Keratinocyte (primary cell): ENCODE results near the gene THSD7B. TPM values are rescaled to one million over a fixed set of nuclear protein-coding genes. Genes with fewer than 3 reads are reported as not detected.

ENCODE experiments used
- DNase-seq: peaks from one replicate; pipeline ENCODE4 v3.0.0-alpha.2; 2011; ENCODE audit warnings: low read depth, missing footprints, low spot score
- FAIRE-seq: peaks from 2 replicates; lab custom pipeline; 2011; peaks lifted over from hg19 to GRCh38; lab: Jason Lieb, UNC
- H2AFZ ChIP-seq: 2 replicates; pipeline ENCODE4 v1.6.0; 2012; ENCODE audit warnings: low read length, control low read depth, inconsistent platforms; ENCODE audit not compliant: control insufficient read depth
- H3K27ac ChIP-seq: 2 replicates; pipeline ENCODE4 v1.5.1; 2011; ENCODE audit warnings: low read length; ENCODE audit not compliant: control insufficient read depth, insufficient read depth
- H3K27me3 ChIP-seq: 3 replicates; pipeline ENCODE4 v1.6.0; 2011; ENCODE audit warnings: low read length; ENCODE audit not compliant: control insufficient read depth, insufficient read depth; ENCODE audit errors: extremely low read depth
- H3K36me3 ChIP-seq, 2 experiments: 2 replicates in 1 of 2; 3 replicates in 1 of 2; pipeline ENCODE4 v1.5.1; 2011; ENCODE audit warnings: low read length in 2 of 2, mild to moderate bottlenecking in 1 of 2; ENCODE audit not compliant: control insufficient read depth in 2 of 2, insufficient read depth in 2 of 2; ENCODE audit errors: extremely low read depth in 1 of 2
- H3K4me1 ChIP-seq: 3 replicates; pipeline ENCODE4 v1.5.1; 2011; ENCODE audit warnings: low read length; ENCODE audit not compliant: control insufficient read depth, insufficient read depth; ENCODE audit errors: extremely low read depth
- H3K4me2 ChIP-seq: 3 replicates; pipeline ENCODE4 v1.6.0; 2011; ENCODE audit warnings: low read depth, low read length; ENCODE audit not compliant: control insufficient read depth, insufficient read depth; ENCODE audit errors: extremely low read depth
- H3K4me3 ChIP-seq, 3 experiments: fragments of 200-600 bp in 1 of 3; sonication (generic) in 1 of 3; 2 replicates in 2 of 3; 3 replicates in 1 of 3; pipeline ENCODE4 v1.5.1; 2011 to 2016; ENCODE audit warnings: low read length in 3 of 3, mild to moderate bottlenecking in 3 of 3, control low read depth in 2 of 3, inconsistent platforms in 1 of 3, low read depth in 1 of 3, mixed read lengths in 1 of 3, mixed run types in 1 of 3, moderate library complexity in 1 of 3; ENCODE audit not compliant: control insufficient read depth in 2 of 3, insufficient read depth in 2 of 3; ENCODE audit errors: extremely low read depth in 1 of 3
- H3K79me2 ChIP-seq: 2 replicates; pipeline ENCODE4 v1.6.0; 2012; ENCODE audit warnings: low read length; ENCODE audit not compliant: control insufficient read depth, insufficient read depth
- H3K9ac ChIP-seq: 3 replicates; pipeline ENCODE4 v1.6.0; 2011; ENCODE audit warnings: low read length; ENCODE audit not compliant: control insufficient read depth, insufficient read depth; ENCODE audit errors: extremely low read depth
- H3K9me1 ChIP-seq: 3 replicates; pipeline ENCODE4 v1.6.0; 2011; ENCODE audit warnings: low read length; ENCODE audit not compliant: control insufficient read depth, insufficient read depth; ENCODE audit errors: extremely low read depth
- H3K9me3 ChIP-seq: 2 replicates; pipeline ENCODE4 v1.5.1; 2012; ENCODE audit warnings: low read depth, low read length; ENCODE audit not compliant: control insufficient read depth
- H4K20me1 ChIP-seq: 3 replicates; pipeline ENCODE4 v1.6.0; 2011; ENCODE audit warnings: low read length; ENCODE audit not compliant: control insufficient read depth, insufficient read depth; ENCODE audit errors: extremely low read depth
- CTCF ChIP-seq, 3 experiments: IDR thresholded peaks in 1 of 3; conservative IDR thresholded peaks in 1 of 3; optimal IDR thresholded peaks in 1 of 3; 2 replicates in 2 of 3; 3 replicates in 1 of 3; pipeline versions ENCODE3 to v1.5.1; 2011; ENCODE audit warnings: low read length in 3 of 3, mild to moderate bottlenecking in 3 of 3, moderate library complexity in 2 of 3, control low read depth in 1 of 3, inconsistent platforms in 1 of 3; ENCODE audit not compliant: insufficient read depth in 2 of 3; ENCODE audit errors: extremely low read depth in 1 of 3
- EZH2 ChIP-seq: IDR thresholded peaks from one replicate; pipeline ENCODE4 v1.6.1; 2012; ENCODE audit warnings: inconsistent platforms, mild to moderate bottlenecking, low read length, moderate library complexity
- dilution Hi-C: fragments of 300-500 bp; cut with MboI; formaldehyde crosslinking; loops from one replicate; pipeline ENCODE4 v1.7.0; 2020; ENCODE audit warnings: low sequenced_read_pairs; ENCODE audit not compliant: extremely low pct_ligation_motif_present
- polyA plus RNA-seq, 5 experiments: library from polyadenylated mRNA; depleted of rRNA in 3 of 5; stranded (reverse) in 3 of 5; stranded (forward) in 1 of 5; unstranded in 1 of 5; fragments of >200 nt; gene quantifications; 1 replicate in 1 of 5; 2 replicates in 3 of 5; 3 replicates in 1 of 5; pipeline versions ENCODE4 v1.2.1 to v1.2.3, GENCODE V29; 2011 to 2012; ENCODE audit warnings: missing spikeins in 2 of 5, low read depth in 1 of 5, low replicate concordance in 1 of 5

Gene THSD7B
- polyA plus RNA-seq, 1 donor (not counting 4 experiments of a cell fraction or from before 2014, with no cell fraction given) = 0.04 TPM

GRCh38 chr2:136909777-136910176, 144.4 kb downstream of the THSD7B start:
- Histone ChIP-seq H3K4me3 (no peak overlapping the region), H2AFZ (no peak overlapping the region), H3K27me3 (no peaks in the 10 kb centered on the region), H3K36me3 (no peaks in the 10 kb centered on the region), H3K9me3 (no peaks in the 10 kb centered on the region), H3K79me2 (no peaks in the 10 kb centered on the region), H3K9ac (no peak overlapping the region), H4K20me1 (no peaks in the 10 kb centered on the region), H3K4me2 (no peak overlapping the region), H3K9me1 (no peaks in the 10 kb centered on the region), H3K27ac (no peak overlapping the region), H3K4me1 (no peaks in the 10 kb centered on the region)
- dilution Hi-C loops = no loop called here
- no peak for TF ChIP-seq EZH2
- TF ChIP-seq CTCF (optimal IDR thresholded peaks at IDR 0.05 in 1 of 3, IDR thresholded peaks at IDR 0.05 in 1 of 3, conservative IDR thresholded peaks at IDR 0.05 in 1 of 3; ENCODE audit: extremely low read depth in 1 of 3, insufficient read depth in 2 of 3, low read length in 3 of 3) = no peak
- DNase-seq = no peak
- no peak for FAIRE-seq

- TF ChIP-seq EZH2 (no peak), CTCF (optimal IDR thresholded peaks at IDR 0.05 in 1 of 3, IDR thresholded peaks at IDR 0.05 in 1 of 3, conservative IDR thresholded peaks at IDR 0.05 in 1 of 3; ENCODE audit: extremely low read depth in 1 of 3, insufficient read depth in 2 of 3, low read length in 3 of 3) (no peak)
- Histone ChIP-seq H3K9me1 (no peaks in the 10 kb centered on the region), H3K27ac (no peak overlapping the region), H3K79me2 (no peaks in the 10 kb centered on the region), H3K4me1 (no peaks in the 10 kb centered on the region), H3K4me2 (no peak overlapping the region), H2AFZ (no peak overlapping the region), H3K36me3 (no peaks in the 10 kb centered on the region), H3K4me3 (no peak overlapping the region), H3K27me3 (no peaks in the 10 kb centered on the region), H3K9ac (no peak overlapping the region), H3K9me3 (no peaks in the 10 kb centered on the region), H4K20me1 (no peaks in the 10 kb centered on the region)
- dilution Hi-C loops = no loop called here
- DNase-seq = no peak
- no peak for FAIRE-seq
These were observed 150.8 kb downstream of the THSD7B start for GRCh38 chr2:136916131-136916530.
